ENCODE measurements around the gene AMH. TPM values are rescaled to one million over a fixed set of nuclear protein-coding genes. Genes with fewer than 3 reads are reported as not detected.
A peak's percentile ranks its signal among the peaks of the same experiment; 100 is the strongest.
"Not testable (repeated sequence)": the region's sequence is repeated elsewhere in the genome, so short reads cannot be mapped to it uniquely, and the experiment has no call there.

AMH gene
- total RNA-seq (10 to 100 TPM in 2 of 5 donors, 1 to 10 TPM in 3; 2.1 to 13.5 (median 5.3) TPM), total RNA-seq (0.13 to 5.9 (median 1.3) reads per million in 29 experiments)
- total RNA-seq (2013), result 1.4 TPM

DNA sequence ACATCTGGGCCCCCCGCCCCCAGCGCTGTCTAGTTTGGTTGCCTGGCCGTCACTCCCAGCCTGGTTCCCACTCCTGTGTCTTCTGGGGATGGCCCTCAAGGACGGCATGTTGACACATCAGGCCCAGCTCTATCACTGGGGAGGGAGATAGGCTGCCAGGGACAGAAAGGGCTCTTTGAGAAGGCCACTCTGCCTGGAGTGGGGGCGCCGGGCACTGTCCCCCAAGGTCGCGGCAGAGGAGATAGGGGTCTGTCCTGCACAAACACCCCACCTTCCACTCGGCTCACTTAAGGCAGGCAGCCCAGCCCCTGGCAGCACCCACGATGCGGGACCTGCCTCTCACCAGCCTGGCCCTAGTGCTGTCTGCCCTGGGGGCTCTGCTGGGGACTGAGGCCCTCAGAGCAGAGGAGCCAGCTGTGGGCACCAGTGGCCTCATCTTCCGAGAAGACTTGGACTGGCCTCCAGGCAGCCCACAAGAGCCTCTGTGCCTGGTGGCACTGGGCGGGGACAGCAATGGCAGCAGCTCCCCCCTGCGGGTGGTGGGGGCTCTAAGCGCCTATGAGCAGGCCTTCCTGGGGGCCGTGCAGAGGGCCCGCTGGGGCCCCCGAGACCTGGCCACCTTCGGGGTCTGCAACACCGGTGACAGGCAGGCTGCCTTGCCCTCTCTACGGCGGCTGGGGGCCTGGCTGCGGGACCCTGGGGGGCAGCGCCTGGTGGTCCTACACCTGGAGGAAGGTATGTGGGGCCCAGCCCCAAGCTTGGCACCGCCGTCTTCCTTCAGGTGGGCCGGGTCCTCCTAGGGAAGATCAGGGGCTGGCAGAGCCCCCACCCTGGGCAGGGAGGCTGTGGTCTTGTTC, at the start of gene AMH:
TSS of gene AMH (plus strand) at position 314 of the 857 bp plus-strand sequence. CDS start at position 324, 10 bp downstream.
- H3K4me3 Mint-ChIP-seq, result peak within 1 kb of the TSS in 1 of 3 donors; percentile 20
- peaks cover 0 to 52% of the 10 kb centered on the region in 2 experiments for H3K27me3 ChIP-seq (replicated peaks in 1 of 2; ENCODE audit: control insufficient read depth in 2 of 2, extremely low read depth in 1 of 2, insufficient read depth in 2 of 2, low read length in 1 of 2)
- no peak within 1 kb of the TSS for H3K27ac ChIP-seq (ENCODE audit: low read length)
- POLR2A ChIA-PET, result no interaction called here
- DNase-seq, result no peak
- H3K9me3 ChIP-seq, result no peaks in the 10 kb centered on the region
- no peaks in the 10 kb centered on the region for H3K9me3 Mint-ChIP-seq
- peaks cover 0 to 16% of the 10 kb centered on the region in 2 donors for H3K27me3 Mint-ChIP-seq
- peaks cover 12% of the 10 kb centered on the region for H3K36me3 Mint-ChIP-seq
- H3K4me1 ChIP-seq (ENCODE audit: control insufficient read depth in 1 of 2, extremely low read depth in 1 of 2, insufficient read depth in 2 of 2, low read length in 2 of 2), result peaks cover 5 to 50% of the 10 kb centered on the region in 2 experiments
- 78% methylated on average over 23 of the region's 27 CpGs for WGBS (ENCODE audit: insufficient coverage)
- H3K4me1 Mint-ChIP-seq, result peaks cover 4 to 21% (median 8%) of the 10 kb centered on the region in 3 donors
- peak within 1 kb of the TSS in 1 of 2 donors; percentile 32 for H3K4me3 ChIP-seq (ENCODE audit: control insufficient read depth in 1 of 2, extremely low read depth in 1 of 2, low read length in 1 of 2)
- CTCF ChIA-PET, result interaction anchor here in 1 of 2 donors (0.7 kb wide), 1 partner anchor 11 kb away, joined by 3 read pairs; no protein-coding TSS in a partner anchor
- H3K27ac Mint-ChIP-seq, result no peak within 1 kb of the TSS
- H3K36me3 ChIP-seq (ENCODE audit: control insufficient read depth in 2 of 2, extremely low read depth in 1 of 2, insufficient read depth in 1 of 2, low read length in 1 of 2), result peaks cover 15 to 38% of the 10 kb centered on the region in 2 donors
- ATAC-seq (replicated peaks in 1 of 4), result no peak

DNA sequence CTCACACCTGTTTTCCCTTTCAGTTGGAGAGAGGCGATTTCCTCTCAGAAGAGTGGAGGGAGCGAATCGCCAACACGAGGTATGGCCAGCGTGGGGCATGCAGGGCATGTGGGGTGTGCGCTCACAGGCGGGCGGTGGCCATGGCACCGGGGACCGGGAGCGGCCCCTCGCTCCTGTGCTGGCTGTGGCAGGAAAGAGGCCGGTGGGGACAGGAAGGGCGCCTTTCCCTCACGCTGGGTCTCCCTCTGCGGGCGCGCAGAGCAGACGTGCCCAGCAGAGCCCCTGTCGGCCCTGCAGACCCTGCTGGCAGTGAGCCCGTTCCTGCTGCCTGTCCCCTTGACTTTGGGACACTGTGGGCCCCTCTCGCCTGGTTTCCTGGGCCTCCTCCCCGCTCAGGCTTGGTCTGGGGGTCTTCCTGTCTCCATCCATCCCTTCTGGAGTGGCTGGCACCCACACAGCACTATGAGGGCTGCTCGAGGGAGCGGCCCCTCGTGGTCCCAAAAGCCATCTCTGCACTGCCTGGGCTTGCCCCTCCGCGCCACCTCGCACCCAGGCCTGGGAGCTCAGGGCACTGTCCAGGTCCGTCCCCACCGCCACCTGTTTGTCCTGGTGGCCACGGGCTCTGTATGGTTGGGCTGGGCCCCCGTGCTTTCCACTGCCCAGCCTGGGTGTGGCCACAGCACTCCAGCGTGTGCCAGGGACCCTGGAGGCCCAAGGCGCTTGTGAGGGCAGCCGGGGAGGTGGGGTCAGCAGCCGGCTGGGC, 49.1 kb upstream of the AMH start:
- DNase-seq, result no peak
- no peaks in the 10 kb centered on the region for H3K27me3 ChIP-seq (replicated peaks in 1 of 2; ENCODE audit: control insufficient read depth in 2 of 2, extremely low read depth in 1 of 2, insufficient read depth in 2 of 2, low read length in 1 of 2)
- Mint-ChIP-seq H3K4me3 (no peak overlapping the region), H3K4me1 (peaks cover 0 to 7% (median 4%) of the 10 kb centered on the region in 3 donors), H3K36me3 (peaks cover 8% of the 10 kb centered on the region), H3K9me3 (no peaks in the 10 kb centered on the region), H3K27me3 (no peaks in the 10 kb centered on the region), H3K27ac (no peak overlapping the region)
- no peak overlapping the region for H3K27ac ChIP-seq (ENCODE audit: low read length)
- no peak overlapping the region for H3K4me3 ChIP-seq (ENCODE audit: control insufficient read depth in 1 of 2, extremely low read depth in 1 of 2, low read length in 1 of 2)
- ATAC-seq (replicated peaks in 1 of 4), result no peak
- CTCF ChIA-PET, result no interaction called here
- H3K9me3 ChIP-seq, result no peaks in the 10 kb centered on the region
- WGBS (ENCODE audit: insufficient coverage), result 96% methylated on average over 35 of the region's 37 CpGs
- H3K36me3 ChIP-seq (ENCODE audit: control insufficient read depth in 2 of 2, extremely low read depth in 1 of 2, insufficient read depth in 1 of 2, low read length in 1 of 2), result peaks cover 20 to 25% of the 10 kb centered on the region in 2 donors
- H3K4me1 ChIP-seq (ENCODE audit: control insufficient read depth in 1 of 2, extremely low read depth in 1 of 2, insufficient read depth in 2 of 2, low read length in 2 of 2), result no peaks in the 10 kb centered on the region
- POLR2A ChIA-PET, result no interaction called here

DNA sequence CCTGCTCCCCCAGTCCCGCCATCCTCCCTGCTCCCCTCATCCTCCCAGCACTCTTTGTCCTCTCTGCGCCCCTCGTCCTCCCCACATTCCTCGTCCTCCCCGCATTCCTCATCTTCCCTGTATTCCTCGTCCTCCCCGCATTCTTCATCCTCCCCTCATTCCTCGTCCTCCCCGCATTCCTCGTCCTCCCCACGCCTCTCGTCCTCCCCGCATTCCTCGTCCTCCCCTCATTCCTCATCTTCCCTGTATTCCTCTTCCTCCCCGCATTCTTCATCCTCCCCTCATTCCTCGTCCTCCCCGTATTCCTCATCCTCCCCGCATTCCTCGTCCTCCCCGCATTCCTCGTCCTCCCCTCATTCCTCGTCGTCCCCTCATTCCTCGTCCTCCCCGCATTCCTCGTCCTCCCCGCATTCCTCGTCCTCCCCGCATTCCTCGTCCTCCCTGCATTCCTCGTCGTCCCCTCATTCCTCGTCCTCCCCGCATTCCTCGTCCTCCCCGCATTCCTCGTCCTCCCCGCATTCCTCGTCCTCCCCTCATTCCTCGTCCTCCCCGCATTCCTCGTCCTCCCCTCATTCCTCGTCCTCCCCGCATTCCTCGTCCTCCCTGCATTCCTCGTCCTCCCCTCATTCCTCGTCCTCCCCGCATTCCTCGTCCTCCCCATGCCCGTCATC, 48.4 kb upstream of the AMH start:
- H3K9me3 ChIP-seq; DNase-seq; H3K4me3 Mint-ChIP-seq; H3K4me1 Mint-ChIP-seq; H3K9me3 Mint-ChIP-seq; POLR2A ChIA-PET; H3K27ac ChIP-seq (ENCODE audit: low read length); H3K27me3 Mint-ChIP-seq; H3K36me3 Mint-ChIP-seq; ATAC-seq (replicated peaks in 1 of 4); CTCF ChIA-PET; H3K4me1 ChIP-seq (ENCODE audit: control insufficient read depth in 1 of 2, extremely low read depth in 1 of 2, insufficient read depth in 2 of 2, low read length in 2 of 2); H3K4me3 ChIP-seq (ENCODE audit: control insufficient read depth in 1 of 2, extremely low read depth in 1 of 2, low read length in 1 of 2); H3K27ac Mint-ChIP-seq; H3K27me3 ChIP-seq (replicated peaks in 1 of 2; ENCODE audit: control insufficient read depth in 2 of 2, extremely low read depth in 1 of 2, insufficient read depth in 2 of 2, low read length in 1 of 2): not testable (repeated sequence)
- WGBS (ENCODE audit: insufficient coverage), result 97% methylated on average over 50 of the region's 50 CpGs
- peaks cover 17 to 21% of the 10 kb centered on the region in 2 donors for H3K36me3 ChIP-seq (ENCODE audit: control insufficient read depth in 2 of 2, extremely low read depth in 1 of 2, insufficient read depth in 1 of 2, low read length in 1 of 2)

DNA sequence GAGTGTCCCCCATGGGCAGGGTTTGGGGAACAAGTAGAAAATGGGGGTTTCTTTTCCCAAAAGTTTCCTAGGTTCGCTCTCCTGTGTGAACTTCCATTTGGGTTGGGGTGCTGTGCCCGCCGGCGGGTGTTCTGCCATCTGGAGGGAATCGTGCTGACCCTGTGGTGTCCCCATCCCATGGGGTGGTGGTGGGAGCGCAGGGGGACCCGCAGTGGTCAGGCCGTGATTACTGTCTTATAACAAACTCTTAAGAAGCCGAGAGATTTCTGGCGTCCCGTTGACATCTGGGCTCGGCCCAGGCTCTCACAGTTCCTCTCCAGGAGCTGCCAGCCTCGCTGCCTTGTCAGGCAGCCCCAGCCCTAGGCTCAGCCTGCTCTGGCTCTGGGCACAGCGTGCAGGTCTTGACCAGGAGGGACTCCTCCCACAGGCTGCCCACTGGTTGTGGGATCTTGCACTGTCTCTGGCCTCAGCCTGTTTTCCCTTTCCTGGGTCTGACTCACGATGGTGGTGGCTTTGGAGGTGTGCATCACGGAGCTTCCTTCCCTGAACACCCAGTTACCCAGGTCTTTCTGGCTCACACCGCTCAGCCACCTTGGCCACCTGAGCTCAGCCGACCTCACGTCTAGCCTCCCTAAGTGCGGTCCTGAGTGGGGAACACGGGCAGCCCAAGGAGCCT, 47.5 kb upstream of the AMH start:
- Mint-ChIP-seq H3K4me1 (peaks cover 0 to 7% (median 4%) of the 10 kb centered on the region in 3 donors), H3K4me3 (no peak overlapping the region), H3K27ac (no peak overlapping the region), H3K9me3 (no peaks in the 10 kb centered on the region), H3K27me3 (no peaks in the 10 kb centered on the region), H3K36me3 (peaks cover 10% of the 10 kb centered on the region)
- no peak overlapping the region for H3K27ac ChIP-seq (ENCODE audit: low read length)
- ATAC-seq (replicated peaks in 1 of 4) (no peak), DNase-seq (no peak)
- WGBS (ENCODE audit: insufficient coverage), result 95% methylated on average over 15 of the region's 21 CpGs
- ChIA-PET CTCF (interaction anchor here in 1 of 2 donors (0.5 kb wide), 1 partner anchor 61 kb away, joined by 4 read pairs; no protein-coding TSS in a partner anchor), POLR2A (no interaction called here)
- no peaks in the 10 kb centered on the region for H3K4me1 ChIP-seq (ENCODE audit: control insufficient read depth in 1 of 2, extremely low read depth in 1 of 2, insufficient read depth in 2 of 2, low read length in 2 of 2)
- peaks cover 13 to 19% of the 10 kb centered on the region in 2 donors for H3K36me3 ChIP-seq (ENCODE audit: control insufficient read depth in 2 of 2, extremely low read depth in 1 of 2, insufficient read depth in 1 of 2, low read length in 1 of 2)
- H3K27me3 ChIP-seq (replicated peaks in 1 of 2; ENCODE audit: control insufficient read depth in 2 of 2, extremely low read depth in 1 of 2, insufficient read depth in 2 of 2, low read length in 1 of 2), result no peaks in the 10 kb centered on the region
- no peaks in the 10 kb centered on the region for H3K9me3 ChIP-seq
- H3K4me3 ChIP-seq (ENCODE audit: control insufficient read depth in 1 of 2, extremely low read depth in 1 of 2, low read length in 1 of 2), result no peak overlapping the region

DNA sequence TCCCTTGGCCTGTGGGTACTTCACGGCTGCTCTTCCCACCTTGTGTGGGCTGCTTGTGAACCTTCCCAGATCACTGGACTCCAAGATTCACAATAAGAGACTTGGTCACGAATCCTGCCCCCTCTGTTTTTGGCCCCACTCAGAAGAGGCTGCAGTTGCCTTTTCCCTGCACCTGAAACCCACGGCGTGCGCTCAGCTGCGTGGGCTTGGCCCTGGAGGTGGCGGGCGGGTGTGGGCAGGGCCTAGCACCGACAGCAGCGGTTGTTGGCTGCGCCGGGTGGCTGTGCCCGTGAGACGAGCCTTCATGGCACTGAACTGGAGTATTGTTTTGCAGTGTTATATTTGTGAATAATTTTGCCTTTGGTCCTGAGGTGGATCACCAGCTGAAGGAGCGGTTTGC, 46.8 kb upstream of the AMH start:
- no peak overlapping the region for H3K4me3 Mint-ChIP-seq
- H3K27ac ChIP-seq (ENCODE audit: low read length), result no peak overlapping the region
- ChIA-PET CTCF (no interaction called here), POLR2A (no interaction called here)
- ATAC-seq (replicated peaks in 1 of 4) (no peak), DNase-seq (no peak)
- no peaks in the 10 kb centered on the region for H3K27me3 ChIP-seq (replicated peaks in 1 of 2; ENCODE audit: control insufficient read depth in 2 of 2, extremely low read depth in 1 of 2, insufficient read depth in 2 of 2, low read length in 1 of 2)
- no peaks in the 10 kb centered on the region for H3K27me3 Mint-ChIP-seq
- 90% methylated on average over 14 of the region's 15 CpGs for WGBS (ENCODE audit: insufficient coverage)
- no peak overlapping the region for H3K27ac Mint-ChIP-seq
- H3K9me3 ChIP-seq, result no peaks in the 10 kb centered on the region
- no peaks in the 10 kb centered on the region for H3K4me1 ChIP-seq (ENCODE audit: control insufficient read depth in 1 of 2, extremely low read depth in 1 of 2, insufficient read depth in 2 of 2, low read length in 2 of 2)
- H3K4me1 Mint-ChIP-seq, result peaks cover 0 to 5% (median 4%) of the 10 kb centered on the region in 3 donors
- no peaks in the 10 kb centered on the region for H3K9me3 Mint-ChIP-seq
- H3K4me3 ChIP-seq (ENCODE audit: control insufficient read depth in 1 of 2, extremely low read depth in 1 of 2, low read length in 1 of 2), result no peak overlapping the region
- H3K36me3 ChIP-seq (ENCODE audit: control insufficient read depth in 2 of 2, extremely low read depth in 1 of 2, insufficient read depth in 1 of 2, low read length in 1 of 2), result peaks cover 17 to 26% of the 10 kb centered on the region in 2 donors
- peaks cover 10% of the 10 kb centered on the region for H3K36me3 Mint-ChIP-seq
